WTC11 (cell line): ENCODE data around the gene VCPKMT. TPM values are rescaled to one million over a fixed set of nuclear protein-coding genes. Genes with fewer than 3 reads are reported as not detected.

ENCODE experiments used
- ATAC-seq: fragments of 200-7000 bp; cut with Tn5 transposase; 2 replicates; pipeline ENCODE4 v1.10.0; 2021; ENCODE audit warnings: mild to moderate bottlenecking, moderate library complexity
- CTCF ChIA-PET: fragments of 300-600 bp; sonication (Branson Sonifier 250); formaldehyde crosslinking; loops from one replicate; lab custom pipeline; 2021; ENCODE audit warnings: antibody characterized with exemption; lab: Charles Lee
- POLR2A ChIA-PET: fragments of 350-600 bp; sonication (Branson Sonifier 250); formaldehyde crosslinking; loops from one replicate; lab custom pipeline; 2021; ENCODE audit warnings: antibody characterized with exemption; lab: Charles Lee
- DNase-seq: peaks from one replicate; pipeline ENCODE4 v3.0.0; 2021; ENCODE audit warnings: low spot score
- H3K27ac Mint-ChIP-seq: 2 replicates; pipeline ENCODE4 v1.8.0; 2021; ENCODE audit warnings: mixed read lengths
- H3K27me3 Mint-ChIP-seq: 2 replicates; pipeline ENCODE4 v1.8.0; 2021; ENCODE audit warnings: low read depth, mild to moderate bottlenecking, moderate library complexity, mixed read lengths
- H3K36me3 Mint-ChIP-seq: 2 replicates; pipeline ENCODE4 v1.8.0; 2021; ENCODE audit warnings: mixed read lengths
- H3K4me1 Mint-ChIP-seq: 2 replicates; pipeline ENCODE4 v1.8.0; 2022; ENCODE audit warnings: mixed read lengths
- H3K4me3 Mint-ChIP-seq: 2 replicates; pipeline ENCODE4 v1.8.0; 2021; ENCODE audit warnings: mild to moderate bottlenecking, moderate library complexity, mixed read lengths
- H3K9me3 Mint-ChIP-seq: 2 replicates; pipeline ENCODE4 v1.8.0; 2021; ENCODE audit warnings: mixed read lengths
- AFF4 ChIP-seq: sonication (generic); formaldehyde crosslinking; IDR thresholded peaks from 2 replicates; pipeline ENCODE4 v1.8.1; 2023; ENCODE audit warnings: mild to moderate bottlenecking, missing genetic modification reagents, borderline replicate concordance
- CTCF ChIP-seq: fragments of 200-600 bp; IDR thresholded peaks from 2 replicates; pipeline ENCODE4 v1.8.0; 2022; ENCODE audit warnings: antibody characterized with exemption
- ELF4 ChIP-seq: sonication (generic); formaldehyde crosslinking; IDR thresholded peaks from 2 replicates; pipeline ENCODE4 v1.8.1; 2022; ENCODE audit warnings: low read depth, mild to moderate bottlenecking, moderate library complexity, missing genetic modification reagents
- FOXJ3 ChIP-seq: sonication (generic); formaldehyde crosslinking; IDR thresholded peaks from 2 replicates; pipeline ENCODE4 v1.9.0; 2021; ENCODE audit warnings: missing genetic modification reagents, mild to moderate bottlenecking, borderline replicate concordance
- FOXK1 ChIP-seq: sonication (generic); formaldehyde crosslinking; IDR thresholded peaks from 2 replicates; pipeline ENCODE4 v1.8.0; 2022; ENCODE audit warnings: mild to moderate bottlenecking, moderate library complexity, missing genetic modification reagents
- KAT7 ChIP-seq: sonication (generic); formaldehyde crosslinking; IDR thresholded peaks from 2 replicates; pipeline ENCODE4 v1.8.1; 2023; ENCODE audit warnings: missing genetic modification reagents, mild to moderate bottlenecking, borderline replicate concordance
- MLX ChIP-seq: sonication (generic); formaldehyde crosslinking; IDR thresholded peaks from 2 replicates; pipeline ENCODE4 v1.8.1; 2023; ENCODE audit warnings: mild to moderate bottlenecking, missing genetic modification reagents, moderate library complexity
- MYBL2 ChIP-seq: sonication (generic); formaldehyde crosslinking; IDR thresholded peaks from 2 replicates; pipeline ENCODE4 v1.8.1; 2023; ENCODE audit warnings: mild to moderate bottlenecking, moderate library complexity, missing genetic modification reagents
- NFYB ChIP-seq: sonication (generic); formaldehyde crosslinking; conservative IDR thresholded peaks from 2 replicates; pipeline ENCODE4 v1.8.0; 2022; ENCODE audit warnings: low read depth, missing genetic modification reagents
- NR2C2 ChIP-seq: sonication (generic); formaldehyde crosslinking; IDR thresholded peaks from 2 replicates; pipeline ENCODE4 v1.8.0; 2022; ENCODE audit warnings: mild to moderate bottlenecking, missing genetic modification reagents
- RORB ChIP-seq: fragments of 250-450 bp; sonication (Bioruptor Pico); IDR thresholded peaks from 2 replicates; pipeline ENCODE4 v1.9.0; 2021; ENCODE audit warnings: mild to moderate bottlenecking
- TEAD4 ChIP-seq: sonication (generic); formaldehyde crosslinking; IDR thresholded peaks from 2 replicates; pipeline ENCODE4 v1.8.0; 2022; ENCODE audit warnings: mild to moderate bottlenecking, missing genetic modification reagents
- TP53 ChIP-seq: sonication (generic); formaldehyde crosslinking; IDR thresholded peaks from 2 replicates; pipeline ENCODE4 v1.8.1; 2023; ENCODE audit warnings: mild to moderate bottlenecking, missing genetic modification reagents
- ZNF219 ChIP-seq: sonication (generic); formaldehyde crosslinking; IDR thresholded peaks from 2 replicates; pipeline ENCODE4 v1.8.0; 2023; ENCODE audit warnings: missing genetic modification reagents, mild to moderate bottlenecking, borderline replicate concordance
- total RNA-seq: library from RNA; stranded (reverse); gene quantifications from 3 replicates; pipeline ENCODE4 v1.2.3, GENCODE V29; 2021
- TF ChIP-seq, protein P1 (sequence below): sonication (generic); formaldehyde crosslinking; IDR thresholded peaks from 2 replicates; pipeline ENCODE4 v1.8.0; 2022; ENCODE audit warnings: mild to moderate bottlenecking, missing genetic modification reagents
- TF ChIP-seq, protein P2 (sequence below): sonication (generic); formaldehyde crosslinking; IDR thresholded peaks from 2 replicates; pipeline ENCODE4 v1.8.0; 2023; ENCODE audit warnings: missing genetic modification reagents, mild to moderate bottlenecking, borderline replicate concordance

Gene VCPKMT
- total RNA-seq, 1 experiment from 2014 or later, result 11.5 TPM

DNA sequence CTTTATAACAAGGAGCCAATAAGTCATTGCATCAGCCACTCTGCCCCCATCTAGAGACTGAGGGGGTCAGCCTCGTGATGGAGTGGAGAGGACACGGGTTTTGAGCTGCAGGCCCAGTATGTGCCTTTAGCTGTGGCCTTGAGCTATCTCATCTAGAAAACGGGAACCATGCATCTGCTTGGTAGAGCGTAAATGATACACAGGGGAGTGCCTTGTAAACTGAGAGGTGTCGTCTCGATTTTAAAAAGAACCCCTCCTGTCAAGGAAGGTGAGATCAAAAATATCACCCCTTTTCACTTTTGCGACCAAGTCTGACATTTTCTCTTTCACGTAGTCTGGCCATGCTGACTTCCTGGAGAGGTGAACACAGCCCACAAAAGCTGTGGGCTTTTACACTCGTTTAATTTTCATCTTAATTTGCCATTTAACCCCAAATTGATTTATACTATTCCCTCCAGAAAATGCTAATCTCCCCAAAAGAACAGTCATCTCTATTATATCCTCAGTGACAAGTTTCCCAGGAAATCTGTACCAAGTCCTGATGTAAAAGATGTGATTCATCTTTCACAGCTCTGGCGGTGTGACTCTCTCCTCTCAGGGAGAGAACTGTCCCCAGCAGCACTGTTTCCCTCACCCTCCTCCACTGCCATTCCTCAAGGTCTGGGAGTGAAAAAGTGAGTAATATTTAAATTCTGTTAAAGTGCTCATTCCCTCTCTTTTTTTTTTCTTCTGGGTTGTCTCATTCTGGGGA, 30.6 kb downstream of the VCPKMT start:
- no peaks in the 10 kb centered on the region for H3K9me3 Mint-ChIP-seq
- H3K27ac Mint-ChIP-seq, result no peak overlapping the region
- peaks cover 8% of the 10 kb centered on the region for H3K4me1 Mint-ChIP-seq
- TF ChIP-seq NFYB (CRISPR knock-in tag), result no peak
- TF ChIP-seq TP53, result no peak
- no peak for TF ChIP-seq TEAD4
- no peak for TF ChIP-seq NR2C2
- no peak for TF ChIP-seq RORB (CRISPR knock-in tag)
- TF ChIP-seq, protein P1, sequence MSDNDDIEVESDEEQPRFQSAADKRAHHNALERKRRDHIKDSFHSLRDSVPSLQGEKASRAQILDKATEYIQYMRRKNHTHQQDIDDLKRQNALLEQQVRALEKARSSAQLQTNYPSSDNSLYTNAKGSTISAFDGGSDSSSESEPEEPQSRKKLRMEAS (CRISPR knock-in tag), result no peak
- no peak for TF ChIP-seq FOXK1 (CRISPR knock-in tag)
- TF ChIP-seq MYBL2, result no peak
- no peak for TF ChIP-seq MLX (CRISPR knock-in tag)
- TF ChIP-seq AFF4, result no peak
- TF ChIP-seq ZNF219 (CRISPR knock-in tag), result no peak
- TF ChIP-seq FOXJ3 (CRISPR knock-in tag), result no peak
- TF ChIP-seq KAT7, result no peak
- no peak for TF ChIP-seq CTCF
- TF ChIP-seq ELF4 (CRISPR knock-in tag), result no peak
- TF ChIP-seq, protein P2, sequence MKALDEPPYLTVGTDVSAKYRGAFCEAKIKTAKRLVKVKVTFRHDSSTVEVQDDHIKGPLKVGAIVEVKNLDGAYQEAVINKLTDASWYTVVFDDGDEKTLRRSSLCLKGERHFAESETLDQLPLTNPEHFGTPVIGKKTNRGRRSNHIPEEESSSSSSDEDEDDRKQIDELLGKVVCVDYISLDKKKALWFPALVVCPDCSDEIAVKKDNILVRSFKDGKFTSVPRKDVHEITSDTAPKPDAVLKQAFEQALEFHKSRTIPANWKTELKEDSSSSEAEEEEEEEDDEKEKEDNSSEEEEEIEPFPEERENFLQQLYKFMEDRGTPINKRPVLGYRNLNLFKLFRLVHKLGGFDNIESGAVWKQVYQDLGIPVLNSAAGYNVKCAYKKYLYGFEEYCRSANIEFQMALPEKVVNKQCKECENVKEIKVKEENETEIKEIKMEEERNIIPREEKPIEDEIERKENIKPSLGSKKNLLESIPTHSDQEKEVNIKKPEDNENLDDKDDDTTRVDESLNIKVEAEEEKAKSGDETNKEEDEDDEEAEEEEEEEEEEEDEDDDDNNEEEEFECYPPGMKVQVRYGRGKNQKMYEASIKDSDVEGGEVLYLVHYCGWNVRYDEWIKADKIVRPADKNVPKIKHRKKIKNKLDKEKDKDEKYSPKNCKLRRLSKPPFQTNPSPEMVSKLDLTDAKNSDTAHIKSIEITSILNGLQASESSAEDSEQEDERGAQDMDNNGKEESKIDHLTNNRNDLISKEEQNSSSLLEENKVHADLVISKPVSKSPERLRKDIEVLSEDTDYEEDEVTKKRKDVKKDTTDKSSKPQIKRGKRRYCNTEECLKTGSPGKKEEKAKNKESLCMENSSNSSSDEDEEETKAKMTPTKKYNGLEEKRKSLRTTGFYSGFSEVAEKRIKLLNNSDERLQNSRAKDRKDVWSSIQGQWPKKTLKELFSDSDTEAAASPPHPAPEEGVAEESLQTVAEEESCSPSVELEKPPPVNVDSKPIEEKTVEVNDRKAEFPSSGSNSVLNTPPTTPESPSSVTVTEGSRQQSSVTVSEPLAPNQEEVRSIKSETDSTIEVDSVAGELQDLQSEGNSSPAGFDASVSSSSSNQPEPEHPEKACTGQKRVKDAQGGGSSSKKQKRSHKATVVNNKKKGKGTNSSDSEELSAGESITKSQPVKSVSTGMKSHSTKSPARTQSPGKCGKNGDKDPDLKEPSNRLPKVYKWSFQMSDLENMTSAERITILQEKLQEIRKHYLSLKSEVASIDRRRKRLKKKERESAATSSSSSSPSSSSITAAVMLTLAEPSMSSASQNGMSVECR (CRISPR knock-in tag), result no peak
- ChIA-PET CTCF (interaction anchor here (1.3 to 1.4 kb wide), 2 partner anchors 21 to 224 kb away, joined by 3 read pairs; no protein-coding TSS in a partner anchor), POLR2A (no interaction called here)
- H3K36me3 Mint-ChIP-seq, result no peaks in the 10 kb centered on the region
- ATAC-seq (no peak), DNase-seq (no peak)
- no peak overlapping the region for H3K4me3 Mint-ChIP-seq
- no peaks in the 10 kb centered on the region for H3K27me3 Mint-ChIP-seq
